B cell (primary cell): ENCODE results near the gene MZT2A. TPM values are rescaled to one million over a fixed set of nuclear protein-coding genes. Genes with fewer than 3 reads are reported as not detected.
"Not testable (repeated sequence)": the region's sequence is repeated elsewhere in the genome, so short reads cannot be mapped to it uniquely, and the experiment has no call there.

Experiments
- ATAC-seq: fragments of 200-7000 bp; cut with Tn5 transposase; one replicate; pipeline ENCODE4 v1.10.0; 2021; ENCODE audit warnings: low read depth, mild to moderate bottlenecking, moderate number of reproducible peaks, moderate library complexity
- CTCF ChIA-PET: fragments of 350-600 bp; sonication (Branson Sonifier 250); formaldehyde crosslinking; loops from one replicate; lab custom pipeline; 2021; ENCODE audit warnings: antibody characterized with exemption, inconsistent platforms; lab: Charles Lee
- POLR2A ChIA-PET: fragments of 350-600 bp; sonication (Branson Sonifier 250); formaldehyde crosslinking; loops from one replicate; lab custom pipeline; 2021; ENCODE audit warnings: antibody characterized with exemption; lab: Charles Lee
- DNase-seq: peaks from one replicate; pipeline ENCODE4 v3.0.0; 2013
- H2AFZ ChIP-seq: 2 replicates; pipeline ENCODE4 v1.6.1; 2012; ENCODE audit warnings: mild to moderate bottlenecking, low read depth, low read length; ENCODE audit not compliant: insufficient read depth, poor library complexity, severe bottlenecking
- H3K27ac ChIP-seq, 2 donors: 1 replicate in 1 of 2; 2 replicates in 1 of 2; pipeline ENCODE4 v1.5.1; 2012 to 2013; ENCODE audit warnings: low read length in 2 of 2, mild to moderate bottlenecking in 2 of 2, moderate library complexity in 1 of 2
- H3K27me3 ChIP-seq, 4 experiments: fragments of 200-600 bp in 1 of 4; sonication (generic) in 1 of 4; replicated peaks in 1 of 4; 1 replicate in 2 of 4; 2 replicates in 2 of 4; pipeline versions ENCODE4 v1.6.1 to v1.7.0; 2013 to 2016; ENCODE audit warnings: low read length in 3 of 4, mild to moderate bottlenecking in 2 of 4, mixed read lengths in 1 of 4, moderate library complexity in 1 of 4; ENCODE audit not compliant: insufficient read depth in 4 of 4, control insufficient read depth in 3 of 4; ENCODE audit errors: control extremely low read depth in 1 of 4
- H3K36me3 ChIP-seq, 2 experiments: replicated peaks in 1 of 2; 1 replicate in 1 of 2; 2 replicates in 1 of 2; pipeline versions ENCODE4 v1.6.1 to v1.7.1; 2013; ENCODE audit warnings: low read length in 1 of 2; ENCODE audit not compliant: insufficient read depth in 2 of 2, control insufficient read depth in 1 of 2; ENCODE audit errors: control extremely low read depth in 1 of 2, extremely low read depth in 1 of 2
- H3K4me1 ChIP-seq, 2 donors: fragments of 200-600 bp in 1 of 2; sonication (generic) in 1 of 2; 1 replicate in 1 of 2; 2 replicates in 1 of 2; pipeline versions ENCODE4 v1.5.1 to v1.6.1; 2013 to 2017; ENCODE audit warnings: low read length in 2 of 2; ENCODE audit not compliant: control insufficient read depth in 2 of 2, insufficient read depth in 2 of 2
- H3K4me2 ChIP-seq: replicated peaks from 2 replicates; pipeline ENCODE3; 2012; ENCODE audit warnings: mild to moderate bottlenecking, low read depth, low read length; ENCODE audit not compliant: poor library complexity, severe bottlenecking
- H3K4me3 ChIP-seq, 5 experiments: fragments of 200-600 bp in 1 of 5; sonication (generic) in 1 of 5; 1 replicate in 3 of 5; 2 replicates in 2 of 5; pipeline versions ENCODE4 v1.5.1 to v1.7.0; 2011 to 2016; ENCODE audit warnings: low read length in 4 of 5, mild to moderate bottlenecking in 4 of 5, low read depth in 2 of 5, control low read depth in 1 of 5, moderate library complexity in 1 of 5; ENCODE audit not compliant: insufficient read depth in 1 of 5; ENCODE audit errors: control extremely low read depth in 1 of 5, extremely low read depth in 1 of 5
- H3K79me2 ChIP-seq: fragments of 200-600 bp; sonication (generic); one replicate; pipeline ENCODE4 v1.6.0; 2016; ENCODE audit warnings: low read length; ENCODE audit not compliant: control insufficient read depth, insufficient read depth
- H3K9ac ChIP-seq: fragments of 200-600 bp; sonication (generic); 2 replicates; pipeline ENCODE4 v1.6.1; 2017; ENCODE audit warnings: mild to moderate bottlenecking, low read length, moderate library complexity
- H3K9me3 ChIP-seq, 3 donors: one replicate each; pipeline versions ENCODE4 v1.6.1 to v1.7.1; 2013; ENCODE audit warnings: low read length in 2 of 3; ENCODE audit not compliant: control insufficient read depth in 2 of 3, insufficient read depth in 1 of 3; ENCODE audit errors: control extremely low read depth in 1 of 3
- H4K20me1 ChIP-seq: 2 replicates; pipeline ENCODE4 v1.6.0; 2012; ENCODE audit warnings: mild to moderate bottlenecking, low read length; ENCODE audit not compliant: insufficient read depth, control insufficient read depth, poor library complexity, severe bottlenecking
- H3K27ac Mint-ChIP-seq: one replicate; pipeline ENCODE4 v1.8.0; 2021; ENCODE audit warnings: mixed read lengths
- H3K27me3 Mint-ChIP-seq: one replicate; pipeline ENCODE4 v1.8.0; 2021; ENCODE audit warnings: mixed read lengths
- H3K4me1 Mint-ChIP-seq: one replicate; pipeline ENCODE4 v1.8.0; 2021; ENCODE audit warnings: mixed read lengths
- H3K4me3 Mint-ChIP-seq: one replicate; pipeline ENCODE4 v1.8.0; 2021; ENCODE audit warnings: mixed read lengths
- H3K9me3 Mint-ChIP-seq: one replicate; pipeline ENCODE4 v1.8.0; 2022; ENCODE audit warnings: mixed read lengths; ENCODE audit not compliant: insufficient read depth
- WGBS: methylation state at CpG from one replicate; pipeline ENCODE4 v1.1.5; 2013; ENCODE audit warnings: missing lambda C conversion rate; ENCODE audit not compliant: insufficient coverage; 5-methylcytosine and 5-hydroxymethylcytosine counted together
- intact Hi-C: fragments of 100-400 bp; cut with micrococcal nuclease; formaldehyde crosslinking; loops from one replicate; pipeline ENCODE4 v1.10.0; 2022
- polyA plus RNA-seq: library from polyadenylated mRNA; depleted of rRNA; stranded (reverse); fragments of >200 nt; gene quantifications from 2 replicates; pipeline ENCODE4 v1.2.3, GENCODE V29; 2012
- total RNA-seq, 2 donors: library from RNA; stranded (reverse); fragments of 120-200 nt in 1 of 2; gene quantifications; 1 replicate in 1 of 2; 2 replicates in 1 of 2; pipeline versions ENCODE4 v1.2.3 to v1.2.4, GENCODE V29; 2013 to 2022

MZT2A gene
- total and polyA plus RNA-seq, 2 donors (not counting 1 experiment from before 2014, with no cell fraction given): 53.3 to 76.1 TPM

- CTCF ChIA-PET, H3K4me3 ChIP-seq, H3K9ac ChIP-seq, H3K27me3 ChIP-seq, H3K27ac Mint-ChIP-seq, H3K9me3 Mint-ChIP-seq, H3K36me3 ChIP-seq, H3K4me1 Mint-ChIP-seq, H3K9me3 ChIP-seq, H3K27ac ChIP-seq, H4K20me1 ChIP-seq, ATAC-seq, H3K4me1 ChIP-seq, H3K27me3 Mint-ChIP-seq, H2AFZ ChIP-seq, H3K4me3 Mint-ChIP-seq, H3K79me2 ChIP-seq, POLR2A ChIA-PET, DNase-seq, intact Hi-C loops, H3K4me2 ChIP-seq: not testable (repeated sequence)
- no CpG with 5 or more reads among the region's 13 CpGs for WGBS
These were observed 42.1 kb upstream of the MZT2A start for GRCh38 chr2:131534317-131534672.

DNA sequence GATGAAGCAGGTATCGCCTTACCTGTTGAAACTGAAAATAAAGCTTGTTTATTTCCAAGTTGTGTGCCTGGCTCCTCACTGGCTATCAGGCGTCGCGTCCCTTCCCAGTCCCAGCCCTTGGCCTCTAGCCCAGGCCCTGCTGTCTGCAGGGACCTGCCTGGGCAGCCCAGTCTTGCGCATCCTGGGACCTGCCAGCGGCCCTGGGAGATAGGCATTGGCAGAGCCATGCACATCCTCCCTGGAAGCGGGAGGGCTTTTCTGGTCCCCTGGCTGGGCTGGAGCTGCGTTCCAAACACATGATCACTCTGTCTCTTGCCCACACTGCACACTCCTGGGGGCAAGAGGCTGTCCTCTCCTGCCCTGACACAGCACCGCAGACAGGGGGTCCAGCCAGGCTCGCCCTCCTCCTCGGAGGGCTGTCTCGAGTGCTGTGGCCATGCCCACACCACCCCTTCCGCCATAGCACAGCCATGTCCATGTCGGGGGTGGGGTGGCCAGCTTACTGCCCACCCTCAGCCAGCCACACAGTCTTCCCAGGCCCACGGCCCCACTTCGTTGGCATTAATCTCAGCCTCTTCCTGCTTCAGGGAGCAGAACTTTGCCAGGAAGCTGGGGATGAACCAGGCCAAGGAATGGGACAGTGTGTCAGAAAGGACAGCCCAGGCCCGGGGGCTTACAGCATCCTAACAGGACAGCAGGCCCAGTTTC is 41.6 kb upstream of the MZT2A start:
- H3K4me1 Mint-ChIP-seq, H3K9ac ChIP-seq, H3K27me3 ChIP-seq, H2AFZ ChIP-seq, H3K27ac ChIP-seq, H3K79me2 ChIP-seq, H3K4me2 ChIP-seq, DNase-seq, H3K4me3 Mint-ChIP-seq, H3K9me3 ChIP-seq, POLR2A ChIA-PET, H3K4me1 ChIP-seq, ATAC-seq, H3K4me3 ChIP-seq, H3K9me3 Mint-ChIP-seq, CTCF ChIA-PET, H3K27me3 Mint-ChIP-seq, intact Hi-C loops, H3K36me3 ChIP-seq, H4K20me1 ChIP-seq, H3K27ac Mint-ChIP-seq: not testable (repeated sequence)
- 92% methylated on average over 6 of the region's 17 CpGs for WGBS

- H2AFZ ChIP-seq, H3K27ac ChIP-seq, DNase-seq, intact Hi-C loops, H3K36me3 ChIP-seq, H3K27ac Mint-ChIP-seq, H3K27me3 ChIP-seq, CTCF ChIA-PET, H3K9me3 ChIP-seq, H4K20me1 ChIP-seq, ATAC-seq, H3K4me1 ChIP-seq, H3K4me3 Mint-ChIP-seq, H3K9ac ChIP-seq, H3K9me3 Mint-ChIP-seq, POLR2A ChIA-PET, H3K79me2 ChIP-seq, H3K4me2 ChIP-seq, H3K27me3 Mint-ChIP-seq, H3K4me3 ChIP-seq: not testable (repeated sequence)
- WGBS: 93% methylated on average over 14 of the region's 23 CpGs
- H3K4me1 Mint-ChIP-seq: peaks cover 11% of the 10 kb centered on the region
These were observed 40.8 kb upstream of the MZT2A start for GRCh38 chr2:131532723-131533608.
